Activated CD4-positive, alpha-beta memory T cell treated with anti-CD3 and anti-CD28 coated beads, Interleukin-2, amount 10 ng/mL, durations not matched to agents 7 days and 5 days (primary cell): ENCODE data around the gene LCN12. TPM values are rescaled to one million over a fixed set of nuclear protein-coding genes. Genes with fewer than 3 reads are reported as not detected.
A peak's percentile ranks its signal among the peaks of the same experiment; 100 is the strongest.

Experiments
- CTCF ChIA-PET: fragments of 350-600 bp; sonication (Branson Sonifier 250); formaldehyde crosslinking; loops from one replicate; lab custom pipeline; 2021; ENCODE audit warnings: antibody characterized with exemption, inconsistent platforms; lab: Charles Lee
- POLR2A ChIA-PET: fragments of 350-600 bp; sonication (Branson Sonifier 250); formaldehyde crosslinking; loops from one replicate; lab custom pipeline; 2021; ENCODE audit warnings: antibody characterized with exemption; lab: Charles Lee
- DNase-seq: peaks from one replicate; pipeline ENCODE4 v3.0.0-alpha.2; 2020
- H3K27ac Mint-ChIP-seq: one replicate; pipeline ENCODE4 v1.8.0; 2021; ENCODE audit warnings: mild to moderate bottlenecking, mixed read lengths
- H3K27me3 Mint-ChIP-seq: one replicate; pipeline ENCODE4 v1.8.0; 2021; ENCODE audit warnings: mixed read lengths
- H3K36me3 Mint-ChIP-seq: one replicate; pipeline ENCODE4 v1.8.0; 2021; ENCODE audit warnings: low read depth, mixed read lengths
- H3K4me1 Mint-ChIP-seq: one replicate; pipeline ENCODE4 v1.8.0; 2021; ENCODE audit warnings: mixed read lengths
- H3K4me3 Mint-ChIP-seq: one replicate; pipeline ENCODE4 v1.8.0; 2021; ENCODE audit warnings: mild to moderate bottlenecking, mixed read lengths
- H3K9me3 Mint-ChIP-seq: one replicate; pipeline ENCODE4 v1.8.0; 2021; ENCODE audit warnings: mixed read lengths
- total RNA-seq, 2 experiments: library from RNA; stranded (reverse); gene quantifications; one replicate each; pipeline ENCODE4 v1.2.3, GENCODE V29; 2021

The LCN12 gene
- total RNA-seq, 2 experiments from 2014 or later = 2.5 to 2.9 TPM

GRCh38 chr9:136994180-136994887, 42.3 kb downstream of the LCN12 start:
- Mint-ChIP-seq H3K27ac (no peak overlapping the region), H3K9me3 (no peaks in the 10 kb centered on the region), H3K4me3 (no peak overlapping the region), H3K4me1 (peaks cover 57% of the 10 kb centered on the region), H3K27me3 (peaks cover 15% of the 10 kb centered on the region), H3K36me3 (peaks cover 13% of the 10 kb centered on the region)
- ChIA-PET POLR2A (interaction anchor here (1.1 to 3.7 kb wide), 3 partner anchors 17 to 107 kb away, joined by 4 to 29 read pairs (median 18); partner anchors contain the start of gene PTGDS), CTCF (interaction anchor here (2.9 kb wide), 1 partner anchor 35 kb away, joined by 17 read pairs; no protein-coding TSS in a partner anchor)
- DNase-seq = no peak

- H3K36me3 Mint-ChIP-seq = peaks cover 13% of the 10 kb centered on the region
- CTCF ChIA-PET = no interaction called here
- no peak overlapping the region for H3K27ac Mint-ChIP-seq
- peaks cover 11% of the 10 kb centered on the region for H3K27me3 Mint-ChIP-seq
- POLR2A ChIA-PET = interaction anchor here (2.0 to 2.2 kb wide), 2 partner anchors 10 to 93 kb away, joined by 5 to 8 read pairs; no protein-coding TSS in a partner anchor
- no peak overlapping the region for H3K4me3 Mint-ChIP-seq
- H3K9me3 Mint-ChIP-seq = no peaks in the 10 kb centered on the region
- DNase-seq = no peak
- H3K4me1 Mint-ChIP-seq = peaks cover 60% of the 10 kb centered on the region
Observed at GRCh38 chr9:136994888-136995230, 42.8 kb downstream of the LCN12 start.

- ChIA-PET CTCF (interaction anchor here (1.0 to 5.5 kb wide), 4 partner anchors 34 to 202 kb away, joined by 3 to 26 read pairs (median 8); partner anchors contain the start of gene ABCA2), POLR2A (interaction anchor here (1.0 to 2.3 kb wide), 8 partner anchors 10 to 93 kb away, joined by 3 to 9 read pairs (median 6); partner anchors contain the start of gene FUT7)
- Mint-ChIP-seq H3K27me3 (peaks cover 6% of the 10 kb centered on the region), H3K36me3 (peaks cover 13% of the 10 kb centered on the region), H3K4me3 (no peak overlapping the region), H3K4me1 (peaks cover 64% of the 10 kb centered on the region), H3K27ac (no peak overlapping the region), H3K9me3 (no peaks in the 10 kb centered on the region)
- DNase-seq = no peak
Observed at GRCh38 chr9:136995362-136995761, 43.3 kb downstream of the LCN12 start.

- Mint-ChIP-seq H3K4me3 (peak overlapping the region; percentile 21), H3K9me3 (no peaks in the 10 kb centered on the region), H3K27ac (peak overlapping the region; percentile 65), H3K4me1 (peaks cover 65% of the 10 kb centered on the region), H3K36me3 (peaks cover 13% of the 10 kb centered on the region), H3K27me3 (peaks cover 5% of the 10 kb centered on the region)
- ChIA-PET POLR2A (interaction anchor here (0.9 to 2.3 kb wide), 13 partner anchors 11 to 245 kb away, joined by 3 to 9 read pairs (median 5); partner anchors contain the start of genes FUT7, RABL6 and TUBB4B), CTCF (interaction anchor here (1.0 to 5.5 kb wide), 5 partner anchors 33 to 203 kb away, joined by 3 to 26 read pairs (median 5); partner anchors contain the start of gene ABCA2)
- no peak for DNase-seq
Observed at GRCh38 chr9:136995772-136996311, 43.8 kb downstream of the LCN12 start.

GRCh38 chr9:136996361-136997292, 44.6 kb downstream of the LCN12 start, which contains the start of gene CLIC3:
Gene CLIC3, minus strand, starts transcription at chr9:136996568. Its CDS starts 25 bp downstream, at chr9:136996543.
- ChIA-PET POLR2A (interaction anchor here (0.9 to 2.3 kb wide), 14 partner anchors 12 to 244 kb away, joined by 3 to 9 read pairs (median 5); partner anchors contain the start of genes FUT7, RABL6 and TUBB4B), CTCF (interaction anchor here (0.8 to 5.5 kb wide), 6 partner anchors 32 to 204 kb away, joined by 3 to 26 read pairs (median 4); partner anchors contain the start of gene ABCA2)
- peak; percentile 62 for DNase-seq
- peaks cover 13% of the 10 kb centered on the region for H3K36me3 Mint-ChIP-seq
- H3K27ac Mint-ChIP-seq = peak within 1 kb of the TSS; percentile 65
- peak within 1 kb of the TSS; percentile 21 for H3K4me3 Mint-ChIP-seq
- H3K9me3 Mint-ChIP-seq = no peaks in the 10 kb centered on the region
- peaks cover 5% of the 10 kb centered on the region for H3K27me3 Mint-ChIP-seq
- peaks cover 60% of the 10 kb centered on the region for H3K4me1 Mint-ChIP-seq

GRCh38 chr9:136997371-136997770, 45.3 kb downstream of the LCN12 start:
- ChIA-PET POLR2A (interaction anchor here (1.5 to 2.3 kb wide), 3 partner anchors 19 to 190 kb away, joined by 5 to 9 read pairs (median 5); partner anchors contain the start of gene RABL6), CTCF (interaction anchor here (1.4 to 5.5 kb wide), 2 partner anchors 38 to 47 kb away, joined by 4 to 26 read pairs; no protein-coding TSS in a partner anchor)
- peaks cover 5% of the 10 kb centered on the region for H3K27me3 Mint-ChIP-seq
- peak overlapping the region; percentile 86 for H3K27ac Mint-ChIP-seq
- peaks cover 13% of the 10 kb centered on the region for H3K36me3 Mint-ChIP-seq
- peaks cover 59% of the 10 kb centered on the region for H3K4me1 Mint-ChIP-seq
- peak overlapping the region; percentile 29 for H3K4me3 Mint-ChIP-seq
- H3K9me3 Mint-ChIP-seq = no peaks in the 10 kb centered on the region
- DNase-seq = no peak

- CTCF ChIA-PET = interaction anchor here (5.5 kb wide), 1 partner anchor 37 kb away, joined by 26 read pairs; no protein-coding TSS in a partner anchor
- Mint-ChIP-seq H3K36me3 (peaks cover 13% of the 10 kb centered on the region), H3K4me3 (peak overlapping the region; percentile 29), H3K27ac (peak overlapping the region; percentile 86), H3K27me3 (peaks cover 7% of the 10 kb centered on the region), H3K4me1 (peaks cover 59% of the 10 kb centered on the region), H3K9me3 (no peaks in the 10 kb centered on the region)
- peak; percentile 63 for DNase-seq
- POLR2A ChIA-PET = interaction anchor here (1.5 to 2.3 kb wide), 3 partner anchors 20 to 190 kb away, joined by 5 to 9 read pairs (median 5); partner anchors contain the start of gene RABL6
Observed at GRCh38 chr9:136997830-136998234, 45.8 kb downstream of the LCN12 start.

GRCh38 chr9:137000177-137000930, 48.3 kb downstream of the LCN12 start:
- ChIA-PET CTCF (interaction anchor here (1.0 to 5.5 kb wide), 8 partner anchors 25 to 158 kb away, joined by 3 to 26 read pairs (median 4); partner anchors contain the start of gene AJM1), POLR2A (interaction anchor here (0.8 to 1.7 kb wide), 13 partner anchors 9 to 129 kb away, joined by 3 to 5 read pairs (median 3); partner anchors contain the start of gene FBXW5)
- Mint-ChIP-seq H3K4me1 (peaks cover 49% of the 10 kb centered on the region), H3K36me3 (peaks cover 3% of the 10 kb centered on the region), H3K27me3 (peaks cover 7% of the 10 kb centered on the region), H3K9me3 (no peaks in the 10 kb centered on the region), H3K27ac (peak overlapping the region; percentile 72), H3K4me3 (peak overlapping the region; percentile 29)
- DNase-seq = peak; percentile 43

GRCh38 chr9:137001857-137002645, 50.0 kb downstream of the LCN12 start:
- ChIA-PET POLR2A (interaction anchor here (2.1 kb wide), 1 partner anchor 9 kb away, joined by 4 read pairs; the partner anchor contains the start of gene PAXX), CTCF (interaction anchor here (0.7 to 3.0 kb wide), 3 partner anchors 28 to 200 kb away, joined by 3 to 17 read pairs (median 5); no protein-coding TSS in a partner anchor)
- peaks cover 7% of the 10 kb centered on the region for H3K27me3 Mint-ChIP-seq
- H3K27ac Mint-ChIP-seq = no peak overlapping the region
- H3K36me3 Mint-ChIP-seq = peaks cover 3% of the 10 kb centered on the region
- peaks cover 39% of the 10 kb centered on the region for H3K4me1 Mint-ChIP-seq
- H3K4me3 Mint-ChIP-seq = no peak overlapping the region
- no peaks in the 10 kb centered on the region for H3K9me3 Mint-ChIP-seq
- DNase-seq = no peak

- Mint-ChIP-seq H3K27ac (no peak overlapping the region), H3K27me3 (peaks cover 5% of the 10 kb centered on the region), H3K36me3 (peaks cover 3% of the 10 kb centered on the region), H3K4me3 (no peak overlapping the region), H3K4me1 (peaks cover 33% of the 10 kb centered on the region), H3K9me3 (no peaks in the 10 kb centered on the region)
- DNase-seq = no peak
- ChIA-PET CTCF (interaction anchor here (0.9 to 3.0 kb wide), 3 partner anchors 27 to 160 kb away, joined by 3 to 17 read pairs (median 5); partner anchors contain the start of gene AJM1), POLR2A (interaction anchor here (2.1 kb wide), 1 partner anchor 10 kb away, joined by 4 read pairs; the partner anchor contains the start of gene PAXX)
Observed at GRCh38 chr9:137002646-137003041, 50.6 kb downstream of the LCN12 start.
